BLaER1 (cell line): ENCODE results near the gene DTWD2.

Source experiments
- H3K27ac ChIP-seq: shearing (Covaris generic); formaldehyde crosslinking; 2 replicates; pipeline ENCODE4 v1.8.1; 2022
- H3K27me3 ChIP-seq: shearing (Covaris generic); formaldehyde crosslinking; 2 replicates; pipeline ENCODE4 v1.8.1; 2022
- H3K36me3 ChIP-seq: shearing (Covaris generic); formaldehyde crosslinking; 2 replicates; pipeline ENCODE4 v1.8.1; 2022
- H3K4me1 ChIP-seq: shearing (Covaris generic); formaldehyde crosslinking; 2 replicates; pipeline ENCODE4 v1.8.1; 2022
- H3K4me2 ChIP-seq: shearing (Covaris generic); formaldehyde crosslinking; 2 replicates; pipeline ENCODE4 v1.8.1; 2022
- H3K4me3 ChIP-seq: shearing (Covaris generic); formaldehyde crosslinking; 2 replicates; pipeline ENCODE4 v1.8.1; 2022
- H3K9ac ChIP-seq: shearing (Covaris generic); formaldehyde crosslinking; 2 replicates; pipeline ENCODE4 v1.8.1; 2022
- H3K9me3 ChIP-seq: shearing (Covaris generic); formaldehyde crosslinking; 2 replicates; pipeline ENCODE4 v1.8.1; 2022
- H4K20me1 ChIP-seq: shearing (Covaris generic); formaldehyde crosslinking; 2 replicates; pipeline ENCODE4 v1.8.1; 2022
- Cebpa-rat ChIP-seq: shearing (Covaris generic); IDR thresholded peaks from 2 replicates; pipeline ENCODE4 v1.8.1; 2022

The DTWD2 gene

GRCh38 chr5:118818604-118819003 is 169.7 kb downstream of the DTWD2 start:
- Histone ChIP-seq H3K4me3 (no peak overlapping the region), H3K9me3 (no peaks in the 10 kb centered on the region), H3K4me2 (no peak overlapping the region), H3K27ac (no peak overlapping the region), H3K36me3 (no peaks in the 10 kb centered on the region), H4K20me1 (no peaks in the 10 kb centered on the region), H3K4me1 (no peaks in the 10 kb centered on the region), H3K9ac (no peak overlapping the region), H3K27me3 (no peaks in the 10 kb centered on the region)
- TF ChIP-seq Cebpa-rat = no peak

- H3K9ac ChIP-seq = no peak overlapping the region
- no peak overlapping the region for H3K27ac ChIP-seq
- no peaks in the 10 kb centered on the region for H3K4me1 ChIP-seq
- H3K4me2 ChIP-seq = no peak overlapping the region
- no peak for TF ChIP-seq Cebpa-rat
- no peaks in the 10 kb centered on the region for H4K20me1 ChIP-seq
- no peaks in the 10 kb centered on the region for H3K36me3 ChIP-seq
- H3K9me3 ChIP-seq = peaks cover 8% of the 10 kb centered on the region; the same call in 1 of the 2 replicates
- no peak overlapping the region for H3K4me3 ChIP-seq
- H3K27me3 ChIP-seq = no peaks in the 10 kb centered on the region
Observed at GRCh38 chr5:118808441-118808840, 179.9 kb downstream of the DTWD2 start.

GRCh38 chr5:118806571-118806970 is 181.8 kb downstream of the DTWD2 start:
- no peak for TF ChIP-seq Cebpa-rat
- H3K27ac ChIP-seq = no peak overlapping the region

DNA sequence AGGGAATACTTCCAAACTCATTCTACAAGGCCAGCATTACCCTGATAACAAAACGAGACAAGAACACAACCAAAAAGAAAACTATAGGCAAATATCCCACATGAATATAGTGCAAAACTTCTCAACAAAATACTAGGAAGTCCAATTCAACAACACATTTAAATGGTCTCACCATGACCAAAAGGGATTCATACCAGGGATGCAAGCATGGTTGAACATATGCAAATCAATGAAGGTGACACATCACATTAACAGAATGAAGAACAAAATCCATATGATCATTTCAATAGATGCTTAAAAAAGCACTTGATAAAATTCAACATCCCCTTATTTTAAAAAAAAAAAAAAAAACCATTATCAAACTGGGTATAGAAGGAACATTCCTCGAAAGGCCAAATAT is 186.0 kb downstream of the DTWD2 start:
- no peaks in the 10 kb centered on the region for H3K4me1 ChIP-seq
- no peak overlapping the region for H3K4me3 ChIP-seq
- H3K9me3 ChIP-seq = no peaks in the 10 kb centered on the region
- no peaks in the 10 kb centered on the region for H3K27me3 ChIP-seq
- H4K20me1 ChIP-seq = no peaks in the 10 kb centered on the region
- H3K9ac ChIP-seq = no peak overlapping the region
- no peak overlapping the region for H3K27ac ChIP-seq
- no peaks in the 10 kb centered on the region for H3K36me3 ChIP-seq
- no peak for TF ChIP-seq Cebpa-rat
- H3K4me2 ChIP-seq = no peak overlapping the region

More at GRCh38 chr5:118806571-118806970, 181.8 kb downstream of the DTWD2 start:
- no peaks in the 10 kb centered on the region for H3K27me3 ChIP-seq
- H3K4me2 ChIP-seq = no peak overlapping the region
- H3K9me3 ChIP-seq = peaks cover 8% of the 10 kb centered on the region; the same call in 1 of the 2 replicates
- no peak overlapping the region for H3K4me3 ChIP-seq
- no peaks in the 10 kb centered on the region for H3K36me3 ChIP-seq
- no peaks in the 10 kb centered on the region for H4K20me1 ChIP-seq
- H3K9ac ChIP-seq = no peak overlapping the region
- no peaks in the 10 kb centered on the region for H3K4me1 ChIP-seq

DNA sequence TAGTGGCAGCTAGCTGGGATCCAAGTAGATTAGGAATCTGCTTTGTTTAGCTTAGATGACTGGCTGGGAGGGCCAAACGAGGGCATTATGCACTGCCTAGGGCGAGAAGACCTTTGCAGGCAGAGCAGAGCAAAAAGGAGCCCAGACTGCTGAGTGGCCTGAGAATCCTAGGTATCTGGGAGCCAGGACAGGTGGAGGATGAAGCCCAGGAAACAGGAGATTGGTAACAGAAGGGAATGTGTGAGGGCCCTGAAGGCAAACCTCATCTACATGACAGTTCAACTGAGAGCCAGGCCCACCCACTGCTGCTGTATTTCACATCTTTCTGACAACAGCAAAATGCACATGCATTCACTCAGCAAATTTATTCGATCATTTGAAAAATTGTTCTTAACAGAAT is 192.3 kb downstream of the DTWD2 start:
- H3K27me3 ChIP-seq = no peaks in the 10 kb centered on the region
- H3K27ac ChIP-seq = no peak overlapping the region
- no peak overlapping the region for H3K9ac ChIP-seq
- H3K4me1 ChIP-seq = peaks cover 9% of the 10 kb centered on the region
- H4K20me1 ChIP-seq = no peaks in the 10 kb centered on the region
- no peak for TF ChIP-seq Cebpa-rat
- H3K9me3 ChIP-seq = no peaks in the 10 kb centered on the region
- no peaks in the 10 kb centered on the region for H3K36me3 ChIP-seq
- no peak overlapping the region for H3K4me2 ChIP-seq
- no peak overlapping the region for H3K4me3 ChIP-seq

DNA sequence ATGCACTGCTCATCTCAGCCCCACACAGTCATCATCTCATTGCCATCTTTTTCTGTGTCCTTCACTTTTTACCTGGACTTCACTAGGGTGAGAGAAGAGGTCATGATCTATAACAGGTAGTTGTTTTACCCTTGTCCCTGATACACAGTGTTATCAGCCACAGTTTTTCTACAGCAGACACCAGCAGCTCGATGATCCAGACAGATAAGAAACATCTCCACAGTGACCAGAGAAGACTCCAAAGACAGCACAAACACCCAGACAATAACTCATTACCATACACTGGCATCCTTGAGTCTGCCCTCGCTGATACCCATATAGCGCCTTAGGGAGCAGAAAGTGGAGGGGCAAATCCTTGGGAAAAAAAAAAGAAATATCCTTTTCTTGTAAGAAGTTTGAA is 194.1 kb downstream of the DTWD2 start:
- Histone ChIP-seq H3K9me3 (no peaks in the 10 kb centered on the region), H3K36me3 (no peaks in the 10 kb centered on the region), H3K9ac (no peak overlapping the region), H3K4me3 (no peak overlapping the region), H3K4me1 (peaks cover 9% of the 10 kb centered on the region), H3K4me2 (no peak overlapping the region), H3K27ac (no peak overlapping the region), H3K27me3 (no peaks in the 10 kb centered on the region), H4K20me1 (no peaks in the 10 kb centered on the region)
- TF ChIP-seq Cebpa-rat = no peak

DNA sequence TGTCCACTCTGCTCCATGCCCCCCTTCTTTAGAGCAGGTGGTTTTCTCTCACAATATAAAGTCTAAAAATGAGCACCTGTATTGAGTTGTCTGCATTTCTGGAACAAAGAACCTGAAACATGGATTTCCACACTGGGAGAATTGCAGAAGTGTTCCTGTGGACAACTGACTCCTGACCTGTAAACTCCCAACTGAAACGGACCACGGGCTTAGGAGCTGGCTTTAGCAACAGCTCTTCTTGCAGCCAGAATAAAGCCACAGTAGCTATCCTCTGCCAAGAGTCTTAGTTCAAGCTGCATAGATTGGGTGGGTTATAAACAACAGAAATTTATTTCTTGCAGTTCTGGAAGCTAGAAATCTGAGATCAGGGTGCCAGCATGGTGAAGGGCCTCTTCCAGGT is 194.7 kb downstream of the DTWD2 start:
- no peaks in the 10 kb centered on the region for H3K27me3 ChIP-seq
- TF ChIP-seq Cebpa-rat = no peak
- H3K9me3 ChIP-seq = no peaks in the 10 kb centered on the region
- H3K4me2 ChIP-seq = no peak overlapping the region
- no peaks in the 10 kb centered on the region for H4K20me1 ChIP-seq
- no peaks in the 10 kb centered on the region for H3K36me3 ChIP-seq
- H3K4me3 ChIP-seq = no peak overlapping the region
- H3K4me1 ChIP-seq = peaks cover 9% of the 10 kb centered on the region
- H3K9ac ChIP-seq = no peak overlapping the region
- H3K27ac ChIP-seq = no peak overlapping the region

- Histone ChIP-seq H3K4me3 (no peak overlapping the region), H3K27me3 (no peaks in the 10 kb centered on the region), H3K4me2 (peak overlapping the region; percentile 33), H3K36me3 (no peaks in the 10 kb centered on the region), H3K9ac (no peak overlapping the region; the same call in 1 of the 2 replicates), H3K4me1 (peaks cover 9% of the 10 kb centered on the region), H4K20me1 (no peaks in the 10 kb centered on the region), H3K27ac (no peak overlapping the region), H3K9me3 (no peaks in the 10 kb centered on the region)
- TF ChIP-seq Cebpa-rat = no peak
Observed at GRCh38 chr5:118793091-118793490, 195.3 kb downstream of the DTWD2 start.

DNA sequence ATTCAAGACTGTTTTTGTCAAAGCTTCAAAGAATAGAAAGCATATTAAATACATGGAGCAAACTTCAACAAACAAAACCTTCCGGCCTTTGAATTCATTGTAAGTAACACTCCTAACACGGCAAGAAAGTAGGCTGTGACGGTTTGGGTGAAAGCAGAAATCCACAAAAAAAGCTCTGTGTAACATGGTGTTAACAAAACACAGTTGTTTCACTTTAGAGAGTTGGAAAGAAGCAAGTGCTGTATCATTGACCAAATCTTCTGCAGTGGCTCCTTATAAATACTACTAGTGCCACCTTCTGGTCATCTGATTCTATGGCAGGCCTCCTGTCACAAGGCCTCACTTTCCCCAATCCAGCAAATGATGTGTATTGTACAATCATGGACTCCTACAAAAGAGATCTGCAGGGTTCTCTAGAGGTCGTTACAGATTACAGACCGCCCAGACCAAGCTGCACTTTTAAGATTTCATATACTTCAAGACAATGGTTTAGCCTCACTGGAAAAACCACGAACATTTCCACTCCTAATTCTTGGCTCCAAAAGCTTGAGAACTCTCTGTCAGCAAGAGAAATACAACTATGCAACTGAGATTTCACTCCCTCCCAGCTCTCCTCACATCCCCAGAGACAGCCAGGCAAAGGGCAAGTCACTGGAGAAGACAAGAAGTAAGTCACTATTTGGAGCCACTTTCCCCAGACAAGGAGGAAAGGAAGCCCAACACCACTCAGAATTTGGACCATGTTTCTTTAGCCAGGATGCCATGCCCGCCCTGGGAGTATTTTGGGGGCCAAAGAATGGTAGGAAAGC is 196.2 kb downstream of the DTWD2 start:
- H3K4me3 ChIP-seq = no peak overlapping the region
- no peaks in the 10 kb centered on the region for H4K20me1 ChIP-seq
- H3K9me3 ChIP-seq = no peaks in the 10 kb centered on the region
- H3K9ac ChIP-seq = no peak overlapping the region
- 0 out of 2 replicates have a peak overlapping the region, but pooled peaks have one; percentile 5 for H3K4me2 ChIP-seq
- no peaks in the 10 kb centered on the region for H3K27me3 ChIP-seq
- no peaks in the 10 kb centered on the region for H3K36me3 ChIP-seq
- H3K27ac ChIP-seq = 0 out of 2 replicates have a peak overlapping the region, but pooled peaks have one; percentile 18
- H3K4me1 ChIP-seq = peaks cover 9% of the 10 kb centered on the region
- no peak for TF ChIP-seq Cebpa-rat

DNA sequence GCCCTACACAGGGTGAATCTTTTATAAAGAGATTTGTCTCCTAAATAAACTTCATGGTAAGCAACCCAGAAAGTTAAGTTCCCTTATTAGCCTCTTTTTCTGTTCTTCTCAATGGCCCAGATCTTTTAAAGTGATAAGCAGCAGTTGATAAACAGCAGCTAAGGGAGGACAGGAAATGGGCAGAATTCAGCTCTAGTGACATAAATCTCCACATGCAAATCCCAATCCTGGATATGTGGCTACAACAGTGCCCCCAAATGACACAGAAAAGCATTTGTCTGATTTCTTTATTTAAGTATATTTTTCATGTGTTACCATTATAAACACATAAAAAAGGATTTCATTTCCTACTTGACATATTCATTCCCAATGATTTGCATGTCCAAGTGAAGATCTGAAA is 199.0 kb downstream of the DTWD2 start:
- peaks cover 9% of the 10 kb centered on the region for H3K4me1 ChIP-seq
- H3K4me3 ChIP-seq = no peak overlapping the region
- H3K36me3 ChIP-seq = no peaks in the 10 kb centered on the region
- H4K20me1 ChIP-seq = no peaks in the 10 kb centered on the region
- no peaks in the 10 kb centered on the region for H3K9me3 ChIP-seq
- H3K9ac ChIP-seq = no peak overlapping the region
- no peak overlapping the region for H3K27ac ChIP-seq
- TF ChIP-seq Cebpa-rat = no peak
- no peaks in the 10 kb centered on the region for H3K27me3 ChIP-seq
- no peak overlapping the region for H3K4me2 ChIP-seq
